Transverse colon (tissue), 4 donors: Measurements from ENCODE around the gene MRM2. TPM values are rescaled to one million over a fixed set of nuclear protein-coding genes. Genes with fewer than 3 reads are reported as not detected.

Experiments
- DNase-seq: peaks from one replicate; pipeline ENCODE4 v3.0.0-alpha.2; 2019
- H3K27ac ChIP-seq, 4 donors: fragments of 200-600 bp; sonication (generic); 2 replicates each; pipeline ENCODE4 v1.5.1; 2016 to 2018; ENCODE audit warnings: inconsistent platforms in 4 of 4
- H3K27me3 ChIP-seq: fragments of 200-600 bp; sonication (generic); 2 replicates; pipeline ENCODE4 v1.5.1; 2017; ENCODE audit warnings: inconsistent platforms
- H3K36me3 ChIP-seq, 4 donors: fragments of 200-600 bp; sonication (generic); 2 replicates each; pipeline ENCODE4 v1.5.1; 2017 to 2019; ENCODE audit warnings: inconsistent platforms in 4 of 4
- H3K4me1 ChIP-seq, 4 donors: fragments of 200-600 bp; sonication (generic); 2 replicates each; pipeline ENCODE4 v1.5.1; 2017 to 2020; ENCODE audit warnings: inconsistent platforms in 4 of 4
- H3K4me3 ChIP-seq, 4 donors: fragments of 200-600 bp; sonication (generic); 1 replicate in 1 of 4; 2 replicates in 3 of 4; pipeline versions ENCODE4 v1.5.1 to v1.6.1; 2017 to 2019; ENCODE audit warnings: inconsistent platforms in 4 of 4
- H3K9me3 ChIP-seq, 2 donors: fragments of 200-600 bp; sonication (generic); 2 replicates each; pipeline ENCODE4 v1.5.1; 2017 to 2019; ENCODE audit warnings: inconsistent platforms in 2 of 2
- CTCF ChIP-seq, 5 experiments: fragments of 200-600 bp in 3 of 5; fragments of 450-650 bp in 2 of 5; sonication (generic) in 3 of 5; IDR thresholded peaks; 1 replicate in 2 of 5; 2 replicates in 3 of 5; pipeline ENCODE4 v1.5.1; 2016 to 2017; ENCODE audit warnings: antibody characterized with exemption in 5 of 5, inconsistent platforms in 3 of 5, mild to moderate bottlenecking in 2 of 5, moderate library complexity in 1 of 5
- EP300 ChIP-seq: sonication (generic); formaldehyde crosslinking; IDR thresholded peaks from one replicate; pipeline ENCODE4 v1.6.1; 2017; ENCODE audit warnings: antibody characterized with exemption, low read depth
- POLR2A ChIP-seq: fragments of 450-650 bp; IDR thresholded peaks from one replicate; pipeline ENCODE4 v1.6.1; 2016; ENCODE audit warnings: antibody characterized with exemption, mild to moderate bottlenecking, moderate library complexity
- POLR2AphosphoS5 ChIP-seq, 3 donors: sonication (generic); formaldehyde crosslinking; IDR thresholded peaks; one replicate each; pipeline ENCODE4 v1.6.1; 2016; ENCODE audit warnings: antibody characterized with exemption in 3 of 3
- WGBS, 2 donors: methylation state at CpG; one replicate each; pipeline ENCODE4 v1.1.5; 2018; ENCODE audit warnings: low coverage in 1 of 2; 5-methylcytosine and 5-hydroxymethylcytosine counted together
- in situ Hi-C, 4 donors: fragments of 200-750 bp; cut with MboI; loops; one replicate each; pipeline versions ENCODE4 v1.15.0 to v1.15.1; 2017; ENCODE audit warnings: low sequenced_read_pairs in 3 of 4, low pct_ligation_motif_present in 1 of 4, low pct_unique_long_range_greater_than_20kb in 1 of 4
- intact Hi-C: fragments of 100-400 bp; cut with DNase I; formaldehyde crosslinking; loops from one replicate; pipeline ENCODE4 v1.15.1; 2023; ENCODE audit warnings: low total_unique reads
- total RNA-seq, 4 donors: library from RNA; depleted of rRNA; stranded (reverse); fragments of >200 nt; gene quantifications; one replicate each; pipeline ENCODE4 v1.1.0, GENCODE V29; 2016

The MRM2 gene
- total RNA-seq, 4 donors from 2014 or later, result 2.2 to 15.3 (median 12.7) TPM

DNA sequence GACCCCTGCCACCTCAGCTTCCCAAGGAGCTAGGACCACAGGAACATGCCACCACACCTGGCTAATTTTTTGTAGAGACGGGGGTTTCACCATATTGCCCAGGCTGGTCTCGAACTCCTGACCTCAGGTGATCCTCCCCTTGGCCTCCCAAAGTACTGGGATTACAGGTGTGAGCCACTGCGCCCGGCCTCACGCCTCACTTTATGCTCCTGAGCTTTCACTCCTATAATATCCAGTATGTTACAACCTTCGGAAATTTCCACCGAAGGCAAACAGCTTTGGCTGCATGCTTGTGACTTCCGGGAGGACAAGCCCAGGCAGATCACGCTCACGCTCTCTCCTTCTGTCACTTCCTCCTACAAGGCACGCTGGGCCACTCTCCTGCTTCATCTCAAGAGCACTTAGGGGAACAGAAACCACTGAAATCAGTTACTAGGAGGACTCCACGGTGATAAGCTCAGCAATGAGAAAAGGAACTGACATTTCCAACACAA lies 4.8 kb downstream of the MRM2 start:
- in situ Hi-C loops (loop anchor here in 2 of 4 donors (25.0 kb wide), 1 partner anchor 125 kb away; the partner anchor contains the start of gene EIF3B (in 2 of the 2)), intact Hi-C loops (no loop called here)
- Histone ChIP-seq H3K9me3 (no peaks in the 10 kb centered on the region), H3K27ac (peak overlapping the region; percentile 30 to 69 (median 52)), H3K4me1 (peaks cover 9 to 20% (median 16%) of the 10 kb centered on the region in 4 donors), H3K4me3 (no peak overlapping the region), H3K36me3 (peaks cover 0 to 20% (median 8%) of the 10 kb centered on the region in 4 donors), H3K27me3 (no peaks in the 10 kb centered on the region)
- no peak for TF ChIP-seq POLR2A
- TF ChIP-seq CTCF (IDR thresholded peaks at IDR 0.05), result no peak
- TF ChIP-seq POLR2AphosphoS5 (IDR thresholded peaks at IDR 0.05), result peak in 1 of 3 donors; percentile 11
- peak; percentile 63 for DNase-seq
- WGBS, 2 donors, result 60 to 67% methylated on average over 1 to 12 of the region's 12 CpGs

GRCh38 chr7:2233926-2234325 lies 8.1 kb downstream of the MRM2 start:
- peaks cover 0 to 20% (median 8%) of the 10 kb centered on the region in 4 donors for H3K36me3 ChIP-seq
- in situ Hi-C loops (loop anchor here in 2 of 4 donors (25.0 kb wide), 1 partner anchor 128 kb away; the partner anchor contains the start of gene EIF3B (in 2 of the 2)), intact Hi-C loops (no loop called here)
- TF ChIP-seq EP300 (no peak), POLR2AphosphoS5 (IDR thresholded peaks at IDR 0.05) (no peak), CTCF (IDR thresholded peaks at IDR 0.05) (no peak), POLR2A (no peak)
- no peak for DNase-seq
- WGBS, 2 donors, result 87 to 100% methylated on average over 3 of the region's 3 CpGs
- no peaks in the 10 kb centered on the region for H3K27me3 ChIP-seq
- no peak overlapping the region for H3K4me3 ChIP-seq
- H3K9me3 ChIP-seq, result no peaks in the 10 kb centered on the region
- peak overlapping the region in 1 of 4 donors; percentile 85 for H3K27ac ChIP-seq
- peaks cover 10 to 21% (median 20%) of the 10 kb centered on the region in 4 donors for H3K4me1 ChIP-seq

DNA sequence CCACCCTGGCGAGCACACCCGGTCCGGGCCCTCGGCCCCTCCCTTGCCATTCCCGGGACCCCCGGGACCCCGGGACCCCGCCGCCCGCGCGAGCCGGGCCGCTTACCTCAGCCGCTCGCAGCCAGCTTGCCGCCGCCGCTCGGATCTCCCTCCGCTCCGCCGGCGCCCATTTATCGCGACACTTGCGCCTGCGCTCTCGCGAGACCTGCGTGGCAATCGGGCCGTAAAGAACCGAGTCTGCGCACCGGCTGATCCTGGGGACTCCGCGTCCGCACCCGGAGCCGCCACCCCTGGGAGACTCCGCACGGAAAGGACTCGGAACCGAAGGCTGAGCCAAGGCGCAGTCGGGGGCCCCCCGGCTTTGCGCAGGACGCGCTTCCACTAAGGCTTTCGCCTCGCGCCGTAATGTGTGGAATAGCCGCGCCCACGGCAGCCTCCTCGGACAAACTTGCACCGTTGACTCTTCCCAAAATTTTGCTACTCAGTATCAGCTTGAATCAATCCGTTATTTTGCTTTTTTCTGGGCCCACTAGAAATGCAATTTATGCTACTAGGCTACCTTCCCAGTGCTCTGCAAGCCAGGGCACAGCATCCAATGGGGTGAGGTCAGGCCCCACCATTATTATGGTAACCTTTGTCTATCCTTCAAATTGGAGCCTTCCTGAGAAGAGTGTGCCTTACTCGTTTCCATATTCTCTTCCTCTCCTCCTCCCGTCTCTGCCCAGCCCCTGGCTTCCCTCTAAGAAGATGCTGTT lies 9.1 kb downstream of the MRM2 start, which contains the start of gene MAD1L1:
TSS of gene MAD1L1 (minus strand) at position 180 of the 755 bp plus-strand sequence. CDS start 2,812 bp downstream, outside the sequence.
- H3K36me3 ChIP-seq, result peaks cover 0 to 13% (median 5%) of the 10 kb centered on the region in 4 donors
- TF ChIP-seq POLR2A, result peak; percentile 31
- TF ChIP-seq EP300, result no peak
- peak in 2 of 3 donors; percentile 35 to 37 for TF ChIP-seq POLR2AphosphoS5 (IDR thresholded peaks at IDR 0.05)
- peak; percentile 93 for DNase-seq
- H3K4me1 ChIP-seq, result peaks cover 10 to 21% (median 20%) of the 10 kb centered on the region in 4 donors
- in situ Hi-C loops, result loop anchor here in 2 of 4 donors (25.0 kb wide), 1 partner anchor 129 kb away; the partner anchor contains the start of gene EIF3B (in 2 of the 2)
- peak within 1 kb of the TSS; percentile 88 to 99 (median 97) for H3K4me3 ChIP-seq
- H3K9me3 ChIP-seq, result no peaks in the 10 kb centered on the region
- intact Hi-C loops, result no loop called here
- WGBS, 2 donors, result 0% methylated on average over 1 to 49 of the region's 63 CpGs
- no peaks in the 10 kb centered on the region for H3K27me3 ChIP-seq
- peak within 1 kb of the TSS; percentile 74 to 85 (median 78) for H3K27ac ChIP-seq

GRCh38 chr7:2231992-2232765 lies 9.8 kb downstream of the MRM2 start:
- Histone ChIP-seq H3K27me3 (no peaks in the 10 kb centered on the region), H3K36me3 (peaks cover 0 to 11% (median 4%) of the 10 kb centered on the region in 4 donors), H3K4me1 (peaks cover 10 to 21% (median 20%) of the 10 kb centered on the region in 4 donors), H3K4me3 (peak overlapping the region; percentile 88 to 99 (median 97)), H3K27ac (peak overlapping the region; percentile 74 to 85 (median 78)), H3K9me3 (no peaks in the 10 kb centered on the region)
- no peak for TF ChIP-seq POLR2A
- no peak for TF ChIP-seq CTCF (IDR thresholded peaks at IDR 0.05)
- no peak for TF ChIP-seq POLR2AphosphoS5 (IDR thresholded peaks at IDR 0.05)
- no peak for TF ChIP-seq EP300
- intact Hi-C loops, result no loop called here
- DNase-seq, result no peak
- in situ Hi-C loops, result loop anchor here in 2 of 4 donors (25.0 kb wide), 1 partner anchor 130 kb away; the partner anchor contains the start of gene EIF3B (in 2 of the 2)
- WGBS, 2 donors, result 2% methylated on average over 27 of the region's 46 CpGs; no CpG with 5 or more reads in 1 of the 2 donors
